NCI-H446 treated with DMSO at 0.1 percent for 48 hours (cell line): ENCODE measurements around the gene FOXK2.

Experiments used
- DNase-seq: peaks from one replicate; lab custom pipeline; 2025; lab: John Stamatoyannopoulos, UW

FOXK2 gene

DNA sequence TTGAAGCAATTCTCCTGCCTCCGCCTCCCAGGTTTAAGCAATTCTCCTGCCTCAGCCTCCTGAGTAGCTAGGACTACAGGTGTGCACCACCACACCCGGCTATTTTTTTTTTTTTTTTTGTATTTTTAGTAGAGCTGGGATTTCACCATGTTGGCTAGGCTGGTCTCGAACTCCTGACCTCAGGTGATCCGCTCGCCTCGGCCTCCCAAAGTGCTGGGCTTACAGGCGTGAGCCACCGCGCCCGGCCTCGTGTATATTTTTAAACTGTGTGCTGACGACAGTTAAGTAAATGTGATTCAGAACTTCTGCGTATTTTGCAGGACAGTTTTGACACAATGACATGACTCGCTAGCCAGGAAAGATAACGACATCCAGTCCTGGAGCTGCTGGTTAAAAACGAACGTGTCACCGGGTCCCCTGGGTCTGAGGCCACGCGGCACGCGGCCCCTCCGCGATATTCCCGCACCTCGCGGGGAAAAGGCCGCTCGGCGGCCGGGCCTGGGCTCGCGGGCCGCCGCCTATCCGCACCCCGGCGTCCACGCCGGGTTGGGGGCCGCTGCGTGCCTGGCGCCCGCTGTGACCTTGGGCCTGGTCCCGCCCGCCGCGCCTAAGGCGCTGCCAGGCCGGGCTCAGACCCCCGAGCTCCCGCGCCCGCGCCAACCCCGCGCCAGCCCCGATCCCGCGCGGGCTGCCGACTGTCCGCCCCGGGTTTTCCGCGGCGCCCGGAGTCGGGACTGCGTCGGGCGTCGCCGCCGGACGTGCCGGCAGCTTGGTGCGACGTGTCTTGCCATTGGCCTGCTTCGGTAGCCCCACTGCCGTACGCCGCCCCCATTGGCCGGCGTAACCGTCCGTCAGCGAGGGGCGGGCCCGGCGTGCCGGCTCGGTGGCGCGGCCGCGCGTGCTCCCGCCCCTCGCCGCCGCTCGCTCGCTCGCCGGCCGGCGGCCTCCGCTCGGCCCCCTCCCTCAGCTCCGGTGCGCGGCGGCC is at the start of gene FOXK2:
TSS of gene FOXK2 (plus strand) at position 907 of the 985 bp plus-strand sequence. CDS start 157 bp downstream, outside the sequence.
- peak; percentile 90 for DNase-seq

DNA sequence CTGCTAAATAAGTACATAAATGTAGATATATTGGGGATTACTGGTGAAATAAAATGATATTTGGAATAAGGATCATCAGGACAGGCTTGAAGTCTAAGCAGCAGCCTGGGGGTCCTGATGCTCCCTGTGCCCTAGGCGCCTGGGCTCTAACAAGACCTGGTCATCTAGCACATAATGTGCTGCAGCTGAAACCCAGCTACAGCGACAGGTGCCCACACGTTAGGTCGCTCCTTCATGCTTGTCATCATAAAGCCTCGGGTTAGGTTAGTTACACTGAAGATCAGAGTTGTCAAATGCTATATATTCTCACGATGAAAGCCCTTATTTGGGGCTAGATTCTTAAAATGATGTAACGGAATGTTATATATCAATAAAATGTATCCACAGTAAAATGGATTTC is 49.5 kb upstream of the FOXK2 start:
- DNase-seq = no peak

GRCh38 chr17:82474223-82475010 is 45.1 kb upstream of the FOXK2 start:
- no peak for DNase-seq

- no peak for DNase-seq
Measured at GRCh38 chr17:82475458-82475857, 44.1 kb upstream of the FOXK2 start.

- no peak for DNase-seq
Measured at GRCh38 chr17:82477934-82478333, 41.6 kb upstream of the FOXK2 start.

GRCh38 chr17:82479602-82480001 is 39.9 kb upstream of the FOXK2 start:
- DNase-seq = no peak

DNA sequence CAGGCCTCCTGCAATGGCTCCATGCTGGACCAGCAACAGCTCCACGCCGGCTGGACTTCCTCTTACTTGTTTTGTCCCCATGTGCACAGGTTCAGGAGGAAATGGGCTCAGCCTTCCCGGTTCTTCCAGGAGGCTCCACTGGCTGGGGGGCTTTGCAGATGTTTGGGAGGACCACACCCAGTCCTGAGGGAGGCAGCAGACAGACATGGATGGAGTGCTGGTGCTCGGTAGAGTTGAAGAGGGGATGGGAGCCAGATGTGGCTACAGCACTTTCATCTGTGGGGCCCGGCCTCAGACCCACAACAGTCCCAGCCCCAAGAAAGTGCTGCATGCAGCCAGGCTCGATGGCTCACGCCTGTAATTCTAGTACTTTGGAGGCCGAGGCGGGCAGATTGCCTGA is 39.2 kb upstream of the FOXK2 start:
- DNase-seq = no peak

- no peak for DNase-seq
Measured at GRCh38 chr17:82483204-82483660, 36.3 kb upstream of the FOXK2 start.

DNA sequence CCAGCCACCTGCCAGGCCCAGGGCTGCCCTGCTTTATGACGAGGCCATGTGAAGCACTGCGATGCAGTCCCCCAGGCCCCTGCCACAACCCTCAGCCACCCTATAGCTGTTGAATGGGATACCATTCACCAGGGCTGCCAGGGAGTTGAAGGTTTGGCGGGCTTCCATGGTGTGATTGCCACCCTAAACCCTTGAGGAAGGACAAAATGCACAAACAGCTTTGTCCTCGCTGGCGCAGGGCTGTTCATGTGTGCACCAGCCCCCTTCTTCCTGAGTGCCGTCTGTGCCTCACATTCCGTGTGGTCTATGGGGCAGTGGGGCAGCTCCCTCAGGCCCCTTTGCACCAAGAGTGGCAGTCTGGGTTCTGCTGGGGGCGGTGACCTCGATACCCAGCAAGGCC is 35.7 kb upstream of the FOXK2 start:
- DNase-seq = no peak

- no peak for DNase-seq
Measured at GRCh38 chr17:82486231-82487094, 33.1 kb upstream of the FOXK2 start.

DNA sequence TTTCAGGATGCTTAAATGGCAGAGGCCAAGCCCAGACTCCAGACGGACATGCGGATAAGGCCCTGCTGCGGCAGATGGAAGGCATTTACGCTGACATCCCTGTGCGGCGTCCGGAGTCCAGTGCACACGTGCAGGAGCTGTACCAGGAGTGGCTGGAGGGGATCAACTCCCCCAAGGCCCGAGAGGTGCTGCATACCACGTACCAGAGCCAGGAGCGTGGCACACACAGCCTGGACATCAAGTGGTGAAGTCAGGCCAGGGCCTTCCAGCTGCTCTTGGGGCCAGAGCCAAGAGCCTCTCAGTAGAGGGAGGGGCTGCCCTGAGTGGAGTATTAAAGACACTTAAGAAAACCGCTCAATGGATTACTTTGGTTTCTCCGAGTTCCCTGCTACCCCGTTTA is 31.6 kb upstream of the FOXK2 start:
- DNase-seq = no peak

DNA sequence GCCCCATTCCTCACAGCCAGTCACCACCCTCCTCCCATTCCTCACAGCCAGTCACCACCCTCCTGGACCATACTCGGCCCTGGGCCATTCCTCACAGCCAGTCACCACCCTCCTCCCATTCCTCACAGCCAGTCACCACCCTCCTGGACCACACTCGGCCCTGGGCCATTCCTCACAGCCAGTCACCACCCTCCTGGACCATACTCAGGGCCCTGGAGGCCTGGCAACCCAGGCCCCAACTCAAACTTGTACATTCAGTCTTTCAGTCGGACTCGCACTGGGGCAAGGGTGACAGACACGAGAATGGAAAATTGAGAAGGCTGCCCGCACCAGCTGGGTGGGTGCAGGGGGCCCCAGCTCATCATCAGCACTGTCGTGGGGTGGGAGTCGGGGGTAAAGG is 30.4 kb upstream of the FOXK2 start:
- DNase-seq = no peak

GRCh38 chr17:82489851-82490511 is 29.6 kb upstream of the FOXK2 start:
- DNase-seq = no peak

- DNase-seq = no peak
Measured at GRCh38 chr17:82490512-82491195, 28.9 kb upstream of the FOXK2 start.

- DNase-seq = no peak
Measured at GRCh38 chr17:82491196-82491530, 28.4 kb upstream of the FOXK2 start.

DNA sequence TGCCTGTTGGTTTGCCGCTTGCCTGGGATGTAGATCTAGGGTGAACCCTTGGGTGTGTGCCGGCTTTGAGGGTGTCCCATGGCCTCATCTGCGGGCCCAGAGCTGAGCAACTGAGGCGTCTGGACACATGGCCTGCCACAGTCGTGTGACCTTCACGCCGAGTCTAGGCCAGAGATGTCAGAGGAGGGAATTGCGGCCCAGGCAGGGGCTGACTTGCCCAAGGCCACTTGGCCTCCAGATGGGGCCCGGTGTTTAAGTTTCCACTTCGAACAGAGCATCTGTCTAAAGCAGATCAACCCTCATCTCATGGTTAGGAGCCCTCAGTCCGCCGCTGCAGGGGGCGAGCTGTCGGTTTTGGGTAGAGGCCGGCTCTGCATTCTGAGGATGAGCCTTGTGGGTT is 28.0 kb upstream of the FOXK2 start:
- no peak for DNase-seq

- no peak for DNase-seq
Measured at GRCh38 chr17:82492643-82493225, 26.8 kb upstream of the FOXK2 start.

DNA sequence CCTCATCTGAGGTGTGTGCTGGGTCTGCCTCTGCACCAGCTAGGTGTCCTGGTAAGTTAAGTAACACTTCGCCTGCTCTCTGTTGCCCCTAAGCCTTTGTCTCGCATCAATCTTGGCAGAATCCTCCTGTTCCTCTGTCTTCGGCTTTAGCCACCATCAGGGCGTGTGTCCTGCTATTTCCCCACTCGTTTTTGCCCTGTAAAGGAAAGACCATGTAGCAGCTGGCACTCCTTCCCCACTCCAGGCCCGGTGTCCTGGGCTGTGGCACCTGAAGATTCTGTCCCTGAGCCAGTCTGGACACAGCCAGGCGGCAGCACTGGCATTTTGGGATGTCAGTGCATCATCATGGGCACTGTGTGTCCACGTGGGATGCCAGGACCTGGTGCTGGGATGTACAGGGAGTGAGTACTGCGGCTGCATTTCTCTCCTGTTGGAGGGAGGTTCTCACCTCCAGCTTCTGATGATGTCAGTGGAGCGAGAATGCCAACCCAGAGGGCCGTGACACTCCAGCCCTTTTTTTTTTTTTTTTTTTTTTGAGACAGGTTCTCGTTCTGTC is 26.2 kb upstream of the FOXK2 start:
- DNase-seq = no peak

GRCh38 chr17:82494236-82495055 is 25.1 kb upstream of the FOXK2 start:
- peak; percentile 95 for DNase-seq
